ENCODE measurements around the gene RXRA. TPM values are rescaled to one million over a fixed set of nuclear protein-coding genes. Genes with fewer than 3 reads are reported as not detected.

The RXRA gene
- total and polyA plus RNA-seq, 2 of the 13 experiments (the other 11 are each of a cell fraction or from before 2014, with no cell fraction given): 18.9 to 29.2 TPM

- no TSS peak for BruUV-seq (replicated peaks)
- Histone ChIP-seq H3K9me3 (ENCODE audit: low read length) (no peaks in the 10 kb centered on the region), H3K4me2 (ENCODE audit: low read depth, low read length) (no peak overlapping the region), H3K36me3 (replicated peaks in 1 of 2; ENCODE audit: control insufficient read depth in 1 of 2, insufficient read depth in 2 of 2, low read length in 2 of 2) (peaks cover 7 to 34% of the 10 kb centered on the region in 2 experiments; a peak in 4 of 5 replicates), H3K27me3 (ENCODE audit: control insufficient read depth in 1 of 2, insufficient read depth in 2 of 2, low read length in 2 of 2) (no peaks in the 10 kb centered on the region), H3K79me2 (ENCODE audit: insufficient read depth, low read length) (no peaks in the 10 kb centered on the region), H3K4me3 (replicated peaks in 1 of 3; ENCODE audit: insufficient read depth in 1 of 3, low read depth in 2 of 3, low read length in 3 of 3) (no peak overlapping the region), H2AFZ (ENCODE audit: low read length) (no peak overlapping the region), H3K27ac (ENCODE audit: extremely low read length, insufficient read depth, low read length) (no peak overlapping the region), H3K4me1 (ENCODE audit: insufficient read depth, low read length) (peaks cover 33% of the 10 kb centered on the region), H3K9ac (ENCODE audit: insufficient read depth, low read depth, low read length) (no peak overlapping the region), H4K20me1 (ENCODE audit: insufficient read depth, low read length) (no peaks in the 10 kb centered on the region)
- POLR2A ChIA-PET: no interaction called here
- no peak for DNase-seq (ENCODE audit: low spot score)
- no peak for ATAC-seq
- CTCF ChIA-PET (ENCODE audit: low intra/inter-chr PET ratio, low total read pairs): no interaction called here
- in situ Hi-C loops (cut with HindIII; ENCODE audit: extremely low pct_ligation_motif_present, low pct_unique_long_range_greater_than_20kb) (no loop called here), intact Hi-C loops (cut with micrococcal nuclease; ENCODE audit: unreplicated experiment) (no loop called here)
- 97% methylated on average over 6 of the region's 15 CpGs for WGBS (ENCODE audit: low lambda C conversion rate)
- no peak for FAIRE-seq
- no peak for TF ChIP-seq SCMH1 (CRISPR knock-in tag; IDR thresholded peaks at IDR 0.05; ENCODE audit: borderline replicate concordance)
- no peak for TF ChIP-seq KDM1A (CRISPR knock-in tag; IDR thresholded peaks at IDR 0.05)
- TF ChIP-seq REPIN1 (CRISPR knock-in tag; IDR thresholded peaks at IDR 0.05; ENCODE audit: borderline replicate concordance, low read depth): no peak
- no peak for TF ChIP-seq KLF15 (CRISPR knock-in tag; IDR thresholded peaks at IDR 0.05; ENCODE audit: borderline replicate concordance)
- TF ChIP-seq ZC3H4 (CRISPR knock-in tag; IDR thresholded peaks at IDR 0.05; ENCODE audit: borderline replicate concordance): no peak
- TF ChIP-seq ZNF75D (CRISPR knock-in tag; IDR thresholded peaks at IDR 0.05; ENCODE audit: borderline replicate concordance): no peak
- no peak for TF ChIP-seq KAT8 (CRISPR knock-in tag; IDR thresholded peaks at IDR 0.05)
- no peak for TF ChIP-seq ARNT (IDR thresholded peaks at IDR 0.05)
- no peak for TF ChIP-seq RNF2 (conservative IDR thresholded peaks at IDR 0.05; ENCODE audit: low read depth)
- TF ChIP-seq REL (CRISPR knock-in tag; conservative IDR thresholded peaks at IDR 0.05): no peak
- no peak for TF ChIP-seq ZNF282 (IDR thresholded peaks at IDR 0.05; ENCODE audit: partially characterized antibody)
- TF ChIP-seq MTERF4 (CRISPR knock-in tag; IDR thresholded peaks at IDR 0.05): no peak
- no peak for TF ChIP-seq TRIM24 (CRISPR knock-in tag; IDR thresholded peaks at IDR 0.05)
- no peak for TF ChIP-seq KDM5A (IDR thresholded peaks at IDR 0.05; ENCODE audit: borderline replicate concordance, low read length)
- no peak for TF ChIP-seq CEBPZ (IDR thresholded peaks at IDR 0.05; ENCODE audit: low read length)
- no peak for TF ChIP-seq SNAPC4 (CRISPR knock-in tag; IDR thresholded peaks at IDR 0.05)
- no peak for TF ChIP-seq ZNF468 (CRISPR knock-in tag; IDR thresholded peaks at IDR 0.05)
- TF ChIP-seq ZNF850 (CRISPR knock-in tag; conservative IDR thresholded peaks at IDR 0.05): no peak
Observed at GRCh38 chr9:134423749-134424148, 97.5 kb downstream of the RXRA start.
